GM21737 (cell line): ENCODE data around the gene TMEM200B.
"Not testable (repeated sequence)": the region's sequence is repeated elsewhere in the genome, so short reads cannot be mapped to it uniquely, and the experiment has no call there.

Experiments
- ATAC-seq: cut with Tn5 transposase; IDR thresholded peaks from one replicate; pipeline ENCODE4 v1.9.1; 2021; ENCODE audit warnings: mild to moderate bottlenecking, moderate library complexity; ENCODE audit not compliant: unreplicated experiment

Gene TMEM200B

GRCh38 chr1:29134695-29135028, 11.0 kb upstream of the TMEM200B start:
- ATAC-seq: no peak

- no peak for ATAC-seq
Measured at GRCh38 chr1:29133861-29134694, 10.4 kb upstream of the TMEM200B start.

GRCh38 chr1:29131056-29131455, 7.4 kb upstream of the TMEM200B start:
- not testable (repeated sequence) for ATAC-seq

GRCh38 chr1:29129916-29130315, 6.2 kb upstream of the TMEM200B start:
- ATAC-seq: no peak

GRCh38 chr1:29128739-29129138, 5.0 kb upstream of the TMEM200B start:
- no peak for ATAC-seq

GRCh38 chr1:29126198-29126597, 2.5 kb upstream of the TMEM200B start:
- ATAC-seq: no peak

GRCh38 chr1:29125788-29126187, 2.1 kb upstream of the TMEM200B start:
- ATAC-seq: no peak

GRCh38 chr1:29125237-29125641, 1.5 kb upstream of the TMEM200B start:
- ATAC-seq: no peak

- no peak for ATAC-seq
Measured at GRCh38 chr1:29124366-29125236, 898 bp upstream of the TMEM200B start.

- ATAC-seq: no peak
Measured at GRCh38 chr1:29123053-29123886, 433 bp downstream of the TMEM200B start.

- ATAC-seq: no peak
Measured at GRCh38 chr1:29122682-29123052, 1.0 kb downstream of the TMEM200B start.

GRCh38 chr1:29121936-29122681, 1.6 kb downstream of the TMEM200B start:
- no peak for ATAC-seq

GRCh38 chr1:29121516-29121935, 2.2 kb downstream of the TMEM200B start:
- ATAC-seq: no peak

GRCh38 chr1:29120947-29121485, 2.7 kb downstream of the TMEM200B start:
- no peak for ATAC-seq

- ATAC-seq: no peak
Measured at GRCh38 chr1:29120367-29120766, 3.3 kb downstream of the TMEM200B start.

GRCh38 chr1:29119121-29119929, 4.4 kb downstream of the TMEM200B start:
- ATAC-seq: no peak

- ATAC-seq: no peak
Measured at GRCh38 chr1:29117381-29117780, 6.3 kb downstream of the TMEM200B start.

- ATAC-seq: no peak
Measured at GRCh38 chr1:29114654-29115053, 9.0 kb downstream of the TMEM200B start.

GRCh38 chr1:29113413-29114117, 10.1 kb downstream of the TMEM200B start:
- no peak for ATAC-seq
